IPS-20b (cell line): ENCODE results near the gene FLYWCH1.

Experiments
- H3K27ac ChIP-seq: one replicate; pipeline ENCODE4 v1.5.1; 2013; ENCODE audit warnings: low read length
- H3K27me3 ChIP-seq: 2 replicates; pipeline ENCODE4 v1.6.1; 2013; ENCODE audit warnings: mild to moderate bottlenecking, low read length, inconsistent platforms; ENCODE audit not compliant: insufficient read depth
- H3K36me3 ChIP-seq: 2 replicates; pipeline ENCODE4 v1.6.1; 2013; ENCODE audit warnings: low read depth, mild to moderate bottlenecking, inconsistent platforms, low read length, moderate library complexity; ENCODE audit not compliant: insufficient read depth
- H3K4me1 ChIP-seq: 2 replicates; pipeline ENCODE4 v1.6.1; 2013; ENCODE audit warnings: mild to moderate bottlenecking, control low read depth, inconsistent platforms, low read length, moderate library complexity; ENCODE audit not compliant: insufficient read depth
- H3K4me3 ChIP-seq: 2 replicates; pipeline ENCODE4 v1.5.1; 2013; ENCODE audit warnings: mild to moderate bottlenecking, low read length, inconsistent platforms
- H3K9ac ChIP-seq: 2 replicates; pipeline ENCODE4 v1.6.1; 2013; ENCODE audit warnings: low read depth, mild to moderate bottlenecking, inconsistent platforms, low read length, moderate library complexity
- H3K9me3 ChIP-seq: 2 replicates; pipeline ENCODE4 v1.6.1; 2013; ENCODE audit warnings: mild to moderate bottlenecking, low read depth, low read length, inconsistent platforms; ENCODE audit not compliant: insufficient read depth

Gene FLYWCH1

GRCh38 chr16:2959206-2959605 is 47.5 kb downstream of the FLYWCH1 start:
- no peak overlapping the region for H3K27ac ChIP-seq
- H3K27me3 ChIP-seq = peaks cover 24% of the 10 kb centered on the region
- H3K4me3 ChIP-seq = no peak overlapping the region
- H3K4me1 ChIP-seq = peaks cover 6% of the 10 kb centered on the region; the same call in 1 of the 2 replicates
- H3K9ac ChIP-seq = no peak overlapping the region
- H3K36me3 ChIP-seq = no peaks in the 10 kb centered on the region
- no peaks in the 10 kb centered on the region for H3K9me3 ChIP-seq

GRCh38 chr16:2960183-2961010 is 48.7 kb downstream of the FLYWCH1 start:
- no peak overlapping the region for H3K27ac ChIP-seq
- H3K4me1 ChIP-seq = peaks cover 6% of the 10 kb centered on the region; the same call in 1 of the 2 replicates
- no peaks in the 10 kb centered on the region for H3K36me3 ChIP-seq
- H3K27me3 ChIP-seq = peaks cover 35% of the 10 kb centered on the region
- no peak overlapping the region for H3K4me3 ChIP-seq
- no peak overlapping the region for H3K9ac ChIP-seq
- H3K9me3 ChIP-seq = no peaks in the 10 kb centered on the region

DNA sequence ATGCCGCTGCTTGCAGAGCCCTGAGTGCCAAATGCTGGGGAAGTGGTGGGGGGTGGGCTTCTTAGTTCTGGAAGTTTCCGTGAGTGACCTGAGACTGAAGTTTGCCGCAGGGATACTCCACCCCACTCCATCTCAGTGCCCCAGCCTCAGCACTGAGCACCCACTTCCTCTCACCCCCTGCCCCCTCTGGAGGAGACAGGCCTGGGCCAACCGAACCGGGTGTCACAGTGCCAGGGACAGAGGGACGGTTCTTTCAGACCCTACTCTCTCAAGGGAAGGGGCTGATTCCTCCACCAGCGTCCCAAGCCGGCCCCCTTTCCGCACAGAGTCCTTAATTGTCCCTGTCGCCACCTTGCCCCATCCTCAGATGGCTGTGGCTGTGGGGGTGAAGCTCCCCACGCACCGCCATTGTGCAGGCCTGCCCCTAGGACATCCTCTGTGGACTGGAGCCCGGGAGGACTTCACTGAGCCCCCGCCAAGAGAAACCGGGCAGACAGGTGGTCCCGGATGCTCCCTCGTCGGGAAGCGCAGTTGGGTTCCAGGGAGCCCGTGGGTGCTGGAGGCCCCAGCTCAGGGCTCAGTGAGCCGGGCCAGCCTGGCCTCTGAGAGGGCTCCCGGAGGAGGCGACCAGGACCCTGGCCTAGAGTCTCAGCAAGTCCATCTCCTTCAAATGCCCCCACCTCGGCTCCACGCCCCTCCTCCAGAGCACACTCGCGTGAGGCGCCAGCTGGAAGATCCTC is 50.8 kb downstream of the FLYWCH1 start:
- no peaks in the 10 kb centered on the region for H3K36me3 ChIP-seq
- H3K9ac ChIP-seq = no peak overlapping the region
- H3K4me3 ChIP-seq = peak overlapping the region; percentile 73; the same call in 1 of the 2 replicates
- H3K27me3 ChIP-seq = peaks cover 56% of the 10 kb centered on the region
- H3K27ac ChIP-seq = no peak overlapping the region
- no peaks in the 10 kb centered on the region for H3K4me1 ChIP-seq
- no peaks in the 10 kb centered on the region for H3K9me3 ChIP-seq

GRCh38 chr16:2963074-2963722 is 51.5 kb downstream of the FLYWCH1 start:
- H3K9ac ChIP-seq = no peak overlapping the region; the same call in 1 of the 2 replicates
- H3K9me3 ChIP-seq = no peaks in the 10 kb centered on the region
- peak overlapping the region; percentile 73; the same call in 1 of the 2 replicates for H3K4me3 ChIP-seq
- H3K27me3 ChIP-seq = peaks cover 63% of the 10 kb centered on the region
- no peaks in the 10 kb centered on the region; the same call in 1 of the 2 replicates for H3K4me1 ChIP-seq
- H3K27ac ChIP-seq = no peak overlapping the region
- H3K36me3 ChIP-seq = no peaks in the 10 kb centered on the region

DNA sequence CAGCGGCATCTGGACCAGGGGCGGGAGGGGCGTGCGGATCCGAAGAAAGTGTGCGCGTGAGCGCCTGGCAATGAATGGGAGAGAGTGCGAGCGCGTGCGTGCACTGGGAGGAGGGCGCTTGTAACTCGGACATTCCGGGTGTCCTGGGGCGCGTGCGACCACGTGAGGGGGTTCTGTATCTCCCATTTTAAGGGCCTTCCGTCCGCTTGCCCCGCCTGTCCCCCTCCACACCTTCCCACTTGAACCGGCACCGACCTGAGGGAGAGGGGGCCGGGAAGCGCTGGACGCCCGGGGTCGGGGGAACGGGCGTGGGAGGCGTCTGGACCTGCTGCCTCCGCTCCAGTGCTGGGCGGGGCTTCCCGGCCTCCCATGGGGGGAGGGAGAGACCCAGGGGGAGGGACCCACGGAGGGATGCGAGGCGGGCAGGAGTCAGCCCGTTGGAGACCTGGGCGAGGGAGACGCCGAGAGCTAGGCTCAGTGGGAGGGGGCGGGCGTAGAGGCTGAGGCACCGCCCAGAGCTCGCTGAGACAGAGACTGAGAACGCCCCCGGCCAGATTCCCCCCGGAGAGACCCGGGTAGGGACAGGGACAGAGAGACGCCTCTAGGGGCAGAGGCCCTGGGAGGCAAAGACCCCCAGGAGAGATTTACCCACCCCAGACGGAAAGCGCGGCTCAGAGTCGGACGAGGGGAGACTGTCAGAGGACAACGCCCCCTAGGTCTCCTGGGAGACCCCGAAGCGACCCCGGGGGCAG is 52.2 kb downstream of the FLYWCH1 start, which contains the start of gene KREMEN2:
KREMEN2 (plus strand) TSS at position 553 of the 752 bp plus-strand sequence. CDS start 246 bp downstream, outside the sequence.
- Histone ChIP-seq H3K27ac (no peak within 1 kb of the TSS), H3K36me3 (no peaks in the 10 kb centered on the region), H3K9me3 (no peaks in the 10 kb centered on the region), H3K4me1 (peaks cover 3% of the 10 kb centered on the region; the same call in 1 of the 2 replicates), H3K9ac (no peak within 1 kb of the TSS; the same call in 1 of the 2 replicates), H3K27me3 (peaks cover 70% of the 10 kb centered on the region), H3K4me3 (peak within 1 kb of the TSS; percentile 73)

DNA sequence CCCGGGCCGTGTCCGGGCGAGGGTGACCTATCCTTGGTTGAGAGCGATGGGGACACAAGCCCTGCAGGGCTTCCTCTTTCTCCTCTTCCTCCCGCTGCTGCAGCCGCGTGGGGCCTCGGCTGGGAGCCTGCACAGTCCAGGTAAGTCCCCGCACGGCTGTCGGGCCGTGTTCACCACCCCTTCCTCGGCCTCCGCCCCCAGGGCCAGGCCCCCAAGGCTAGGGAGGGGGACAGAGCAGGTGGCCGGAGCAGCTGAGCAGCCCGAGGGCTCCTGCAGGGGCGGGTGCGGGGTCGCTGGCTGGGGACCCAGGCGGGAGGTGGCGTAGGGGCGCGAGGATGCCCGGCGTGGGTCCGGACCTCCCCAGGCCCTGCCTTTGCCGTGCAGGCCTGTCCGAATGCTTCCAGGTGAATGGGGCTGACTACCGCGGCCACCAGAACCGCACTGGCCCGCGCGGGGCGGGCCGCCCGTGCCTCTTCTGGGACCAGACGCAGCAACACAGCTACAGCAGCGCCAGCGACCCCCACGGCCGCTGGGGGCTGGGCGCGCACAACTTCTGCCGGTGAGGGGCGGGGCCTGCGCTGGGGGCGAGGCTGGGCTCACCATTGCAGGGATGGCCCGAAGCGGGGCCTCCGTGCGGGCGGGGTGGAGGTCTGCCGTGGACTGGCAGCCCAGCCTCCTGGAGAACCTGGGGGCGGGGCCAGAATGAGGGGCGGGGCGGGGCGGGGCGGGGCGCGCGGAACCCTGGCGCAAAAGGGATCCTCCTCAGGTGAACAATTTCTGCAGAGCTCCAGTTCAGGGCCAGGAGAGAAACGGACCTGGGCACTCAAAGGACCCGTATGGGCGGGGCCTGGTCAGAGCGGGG is 53.0 kb downstream of the FLYWCH1 start:
- Histone ChIP-seq H3K4me3 (peak overlapping the region; percentile 73), H3K9me3 (no peaks in the 10 kb centered on the region), H3K36me3 (no peaks in the 10 kb centered on the region), H3K27ac (no peak overlapping the region), H3K27me3 (peaks cover 70% of the 10 kb centered on the region), H3K4me1 (peaks cover 3% of the 10 kb centered on the region; the same call in 1 of the 2 replicates), H3K9ac (no peak overlapping the region)

GRCh38 chr16:2966043-2966807 is 54.5 kb downstream of the FLYWCH1 start:
- Histone ChIP-seq H3K36me3 (no peaks in the 10 kb centered on the region), H3K4me1 (peaks cover 3% of the 10 kb centered on the region; the same call in 1 of the 2 replicates), H3K27me3 (peaks cover 70% of the 10 kb centered on the region), H3K4me3 (no peak overlapping the region), H3K9me3 (no peaks in the 10 kb centered on the region), H3K9ac (no peak overlapping the region), H3K27ac (no peak overlapping the region)

DNA sequence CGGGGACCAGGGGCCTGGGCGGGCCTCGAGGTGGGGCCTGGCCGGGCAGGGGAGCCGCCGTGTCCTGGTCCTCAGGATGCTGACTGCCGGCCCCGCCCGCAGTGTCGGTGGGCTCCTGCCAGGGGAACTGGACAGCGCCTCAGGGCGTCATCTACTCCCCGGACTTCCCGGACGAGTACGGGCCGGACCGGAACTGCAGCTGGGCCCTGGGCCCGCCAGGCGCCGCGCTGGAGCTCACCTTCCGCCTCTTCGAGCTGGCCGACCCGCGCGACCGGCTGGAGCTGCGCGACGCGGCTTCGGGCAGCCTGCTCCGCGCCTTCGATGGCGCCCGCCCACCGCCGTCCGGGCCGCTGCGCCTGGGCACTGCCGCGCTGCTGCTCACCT is 55.1 kb downstream of the FLYWCH1 start:
- Histone ChIP-seq H3K9ac (no peak overlapping the region), H3K9me3 (no peaks in the 10 kb centered on the region), H3K27ac (no peak overlapping the region), H3K4me3 (no peak overlapping the region; the same call in 1 of the 2 replicates), H3K27me3 (peaks cover 70% of the 10 kb centered on the region), H3K36me3 (peaks cover under 1% of the 10 kb centered on the region), H3K4me1 (peaks cover 3% of the 10 kb centered on the region; the same call in 1 of the 2 replicates)

GRCh38 chr16:2967211-2967631 is 55.5 kb downstream of the FLYWCH1 start:
- H3K27me3 ChIP-seq = peaks cover 66% of the 10 kb centered on the region
- H3K27ac ChIP-seq = no peak overlapping the region
- H3K4me1 ChIP-seq = peaks cover 3% of the 10 kb centered on the region; the same call in 1 of the 2 replicates
- H3K36me3 ChIP-seq = peaks cover 5% of the 10 kb centered on the region
- H3K9ac ChIP-seq = no peak overlapping the region
- H3K9me3 ChIP-seq = no peaks in the 10 kb centered on the region
- H3K4me3 ChIP-seq = no peak overlapping the region; the same call in 1 of the 2 replicates

DNA sequence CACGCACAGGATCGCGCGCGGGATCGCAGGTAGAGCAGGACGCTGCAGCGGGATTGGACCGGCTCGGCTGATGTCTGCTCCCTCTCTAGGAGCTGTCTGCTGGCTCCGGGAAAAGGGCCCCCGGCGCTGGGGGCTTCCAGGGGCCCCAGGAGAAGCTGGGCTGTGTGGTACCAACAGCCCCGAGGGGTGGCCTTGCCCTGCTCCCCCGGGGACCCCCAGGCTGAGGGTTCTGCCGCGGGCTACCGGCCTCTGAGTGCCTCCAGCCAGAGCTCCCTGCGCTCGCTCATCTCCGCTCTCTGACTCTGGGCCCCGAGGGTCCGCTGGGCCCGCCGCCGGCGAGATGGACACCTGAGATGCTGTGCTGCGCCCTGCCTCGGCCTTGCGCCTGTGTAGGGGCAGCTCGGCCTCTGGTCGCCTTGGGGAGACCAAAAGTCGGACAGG is 56.0 kb downstream of the FLYWCH1 start:
- no peak overlapping the region for H3K4me3 ChIP-seq
- peaks cover 60% of the 10 kb centered on the region for H3K27me3 ChIP-seq
- no peak overlapping the region for H3K27ac ChIP-seq
- no peak overlapping the region for H3K9ac ChIP-seq
- H3K9me3 ChIP-seq = no peaks in the 10 kb centered on the region
- peaks cover 3% of the 10 kb centered on the region; the same call in 1 of the 2 replicates for H3K4me1 ChIP-seq
- peaks cover 10% of the 10 kb centered on the region for H3K36me3 ChIP-seq
